COLO668 (cell line): ENCODE measurements around the gene HOXC5.

Experiments used
- DNase-seq: peaks from one replicate; lab custom pipeline; 2025; ENCODE audit not compliant: unreplicated experiment; lab: John Stamatoyannopoulos, UW

Gene HOXC5

GRCh38 chr12:54045401-54045800 is 12.6 kb downstream of the HOXC5 start:
- DNase-seq: no peak

- no peak for DNase-seq
Observed at GRCh38 chr12:54045868-54046521, 13.1 kb downstream of the HOXC5 start.

GRCh38 chr12:54046809-54047159 is 13.9 kb downstream of the HOXC5 start:
- DNase-seq: no peak

- no peak for DNase-seq
Observed at GRCh38 chr12:54047160-54047963, 14.5 kb downstream of the HOXC5 start.

- no peak for DNase-seq
Observed at GRCh38 chr12:54047964-54048303, 15.1 kb downstream of the HOXC5 start.

GRCh38 chr12:54048406-54049093 is 15.7 kb downstream of the HOXC5 start:
- DNase-seq: no peak

GRCh38 chr12:54049108-54049507 is 16.3 kb downstream of the HOXC5 start:
- no peak for DNase-seq

GRCh38 chr12:54050482-54050810 is 17.6 kb downstream of the HOXC5 start:
- DNase-seq: no peak

GRCh38 chr12:54051026-54051842 is 18.4 kb downstream of the HOXC5 start:
- DNase-seq: no peak

- DNase-seq: peak; percentile 0
Observed at GRCh38 chr12:54051874-54052437, 19.1 kb downstream of the HOXC5 start.

GRCh38 chr12:54052438-54053002 is 19.7 kb downstream of the HOXC5 start:
- DNase-seq: no peak

- no peak for DNase-seq
Observed at GRCh38 chr12:54053003-54053750, 20.3 kb downstream of the HOXC5 start.

GRCh38 chr12:54053751-54054741 is 21.2 kb downstream of the HOXC5 start, which contains the start of gene HOXC4:
Gene HOXC4 (plus strand): TSS chr12:54053835. CDS start chr12:54053923, 88 bp downstream.
- DNase-seq: no peak

- DNase-seq: no peak
Observed at GRCh38 chr12:54054742-54055194, 21.9 kb downstream of the HOXC5 start.

- no peak for DNase-seq
Observed at GRCh38 chr12:54055552-54055951, 22.7 kb downstream of the HOXC5 start.

- no peak for DNase-seq
Observed at GRCh38 chr12:54056110-54056509, 23.3 kb downstream of the HOXC5 start.

GRCh38 chr12:54058128-54058768 is 25.4 kb downstream of the HOXC5 start:
- DNase-seq: no peak

- no peak for DNase-seq
Observed at GRCh38 chr12:54059668-54060067, 26.8 kb downstream of the HOXC5 start.
